Neural cell (in vitro differentiated cells): ENCODE results near the gene OSBPL1A. TPM values are rescaled to one million over a fixed set of nuclear protein-coding genes. Genes with fewer than 3 reads are reported as not detected.
A peak's percentile ranks its signal among the peaks of the same experiment; 100 is the strongest.

Experiments used
- H2AFZ ChIP-seq: fragments of 200-600, 300-800 bp; sonication (generic), shearing (Covaris generic); 2 replicates; pipeline ENCODE4 v1.6.0; 2014; ENCODE audit warnings: low read depth, mild to moderate bottlenecking, antibody characterized with exemption, low read length, moderate library complexity
- H3F3A ChIP-seq: fragments of 200-600 bp; shearing (Covaris generic); 2 replicates; pipeline ENCODE4 v1.6.1; 2016; ENCODE audit warnings: mild to moderate bottlenecking, moderate library complexity, mixed read lengths, antibody characterized with exemption, low read length; ENCODE audit not compliant: insufficient read depth, poor library complexity, severe bottlenecking
- H3K27ac ChIP-seq: fragments of 200-600, 300-800 bp; sonication (generic), shearing (Covaris generic); 2 replicates; pipeline ENCODE4 v1.5.1; 2014; ENCODE audit warnings: mild to moderate bottlenecking, low read length, moderate library complexity
- H3K27me3 ChIP-seq: fragments of 300-800, 200-600 bp; sonication (generic), shearing (Covaris generic); 2 replicates; pipeline ENCODE4 v1.6.0; 2014; ENCODE audit warnings: mild to moderate bottlenecking, low read depth, low read length, moderate library complexity; ENCODE audit not compliant: insufficient read depth
- H3K36me3 ChIP-seq: fragments of 300-800, 200-600 bp; sonication (generic), shearing (Covaris generic); 2 replicates; pipeline ENCODE4 v1.5.1; 2014; ENCODE audit warnings: mild to moderate bottlenecking, antibody characterized with exemption, low read length, moderate library complexity; ENCODE audit not compliant: insufficient read depth
- H3K4me2 ChIP-seq: fragments of 300-800, 200-600 bp; sonication (generic), shearing (Covaris generic); 2 replicates; pipeline ENCODE4 v1.6.0; 2014; ENCODE audit warnings: mild to moderate bottlenecking, low read length
- H3K4me3 ChIP-seq: fragments of 300-800, 200-600 bp; sonication (generic), shearing (Covaris generic); 2 replicates; pipeline ENCODE4 v1.5.1; 2014; ENCODE audit warnings: mild to moderate bottlenecking, low read length, moderate library complexity
- H3K79me2 ChIP-seq: fragments of 200-600 bp; shearing (Covaris generic); replicated peaks from 2 replicates; pipeline ENCODE4 v1.6.0; 2014; ENCODE audit warnings: mild to moderate bottlenecking, low read length, moderate library complexity; ENCODE audit not compliant: insufficient read depth
- H3K9ac ChIP-seq: fragments of 300-800, 200-600 bp; sonication (generic), shearing (Covaris generic); 2 replicates; pipeline ENCODE4 v1.6.1; 2016; ENCODE audit warnings: mild to moderate bottlenecking, low read length, mixed read lengths
- H3K9me2 ChIP-seq: fragments of 200-600 bp; shearing (Covaris generic); 2 replicates; pipeline ENCODE4 v1.6.1; 2016; ENCODE audit warnings: mild to moderate bottlenecking, low read length, mixed read lengths; ENCODE audit not compliant: insufficient read depth
- H3K9me3 ChIP-seq: fragments of 200-600, 300-800 bp; sonication (generic), shearing (Covaris generic); 2 replicates; pipeline ENCODE4 v1.6.1; 2016; ENCODE audit warnings: mild to moderate bottlenecking, mixed run types, low read length, moderate library complexity, mixed read lengths
- H4K20me1 ChIP-seq: fragments of 200-600 bp; shearing (Covaris generic); 2 replicates; pipeline ENCODE4 v1.6.1; 2016; ENCODE audit warnings: mild to moderate bottlenecking, mixed run types; ENCODE audit not compliant: insufficient read depth
- EP300 ChIP-seq: fragments of 450-650 bp; conservative IDR thresholded peaks from 2 replicates; pipeline ENCODE4 v1.6.1; 2014; ENCODE audit warnings: antibody characterized with exemption, mild to moderate bottlenecking, moderate library complexity; ENCODE audit not compliant: poor library complexity, severe bottlenecking
- EZH2 ChIP-seq: fragments of 200-600, 300-800 bp; shearing (Covaris generic), sonication (generic); IDR thresholded peaks from 2 replicates; pipeline ENCODE4 v1.6.1; 2014; ENCODE audit warnings: antibody characterized with exemption, low read length, borderline replicate concordance, mild to moderate bottlenecking; ENCODE audit not compliant: insufficient read depth, poor library complexity, severe bottlenecking
- MXI1 ChIP-seq: fragments of 450-650 bp; conservative IDR thresholded peaks from 2 replicates; pipeline ENCODE4 v1.6.1; 2014; ENCODE audit warnings: antibody characterized with exemption, mild to moderate bottlenecking; ENCODE audit not compliant: poor library complexity, severe bottlenecking
- POLR2AphosphoS5 ChIP-seq: IDR thresholded peaks from 2 replicates; pipeline ENCODE4 v1.6.1; 2012
- RAD21 ChIP-seq: fragments of 450-650 bp; conservative IDR thresholded peaks from 2 replicates; pipeline ENCODE4 v1.6.1; 2014; ENCODE audit warnings: antibody characterized with exemption, mild to moderate bottlenecking, moderate library complexity
- SMC3 ChIP-seq: fragments of 450-650 bp; conservative IDR thresholded peaks from 2 replicates; pipeline ENCODE4 v1.6.1; 2014; ENCODE audit warnings: antibody characterized with exemption, mild to moderate bottlenecking, moderate library complexity; ENCODE audit not compliant: poor library complexity
- TAF1 ChIP-seq: IDR thresholded peaks from 2 replicates; pipeline ENCODE4 v1.6.1; 2012; ENCODE audit warnings: low read depth
- polyA plus RNA-seq: library from polyadenylated mRNA; depleted of rRNA; stranded (reverse); fragments of >200 nt; gene quantifications from 2 replicates; pipeline ENCODE4 v1.2.3, GENCODE V29; 2014
- TF ChIP-seq, protein P1 (sequence below): fragments of 450-650 bp; IDR thresholded peaks from 2 replicates; pipeline ENCODE4 v1.5.1; 2014; ENCODE audit warnings: antibody characterized with exemption, mild to moderate bottlenecking, moderate library complexity; ENCODE audit not compliant: poor library complexity, severe bottlenecking
- TF ChIP-seq, protein P2 (sequence below): IDR thresholded peaks from 2 replicates; pipeline ENCODE4 v1.6.1; 2012; ENCODE audit warnings: borderline replicate concordance

OSBPL1A gene
- polyA plus RNA-seq, 1 donor from 2014 or later: 24.9 TPM

DNA sequence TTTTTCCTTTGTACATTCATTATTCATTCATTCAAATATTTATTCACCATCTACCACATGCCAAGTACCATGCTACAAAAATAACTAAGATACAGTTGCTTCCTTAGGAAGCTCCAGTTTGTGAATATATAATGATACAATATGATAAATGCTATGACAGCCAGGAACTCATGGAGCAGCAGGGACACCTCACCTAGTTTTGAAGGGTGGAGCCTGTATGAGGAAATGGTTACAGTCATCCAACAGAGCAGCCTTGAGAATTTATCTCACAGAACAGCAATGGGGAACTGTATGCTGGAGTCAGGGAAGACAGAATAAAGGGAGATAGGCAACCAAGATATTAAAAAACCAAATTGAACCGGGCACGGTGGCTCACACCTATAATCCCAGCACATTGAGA is 124.0 kb downstream of the OSBPL1A start:
- H3K36me3 ChIP-seq: no peaks in the 10 kb centered on the region
- H3K9me2 ChIP-seq: no peaks in the 10 kb centered on the region

DNA sequence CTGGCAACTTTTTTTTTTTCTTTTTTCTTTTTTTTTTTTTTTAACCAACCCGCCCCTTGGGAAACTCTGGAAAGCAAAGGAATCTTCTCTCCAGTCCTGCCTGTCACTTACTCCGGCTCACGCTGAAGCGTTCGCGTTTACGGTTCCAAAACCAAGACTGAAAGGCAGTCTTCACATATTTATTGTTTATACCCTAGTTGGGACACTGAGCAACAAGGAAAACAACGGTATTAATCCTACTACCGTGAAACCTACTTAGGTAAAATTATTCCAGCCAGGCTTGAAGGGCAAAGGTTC is 125.4 kb downstream of the OSBPL1A start:
- Histone ChIP-seq H3K4me3 (peak overlapping the region; percentile 96), H3K9ac (peak overlapping the region; percentile 66), H3K27me3 (no peaks in the 10 kb centered on the region), H3K27ac (no peak overlapping the region), H3K4me2 (peak overlapping the region; percentile 90), H3K36me3 (no peaks in the 10 kb centered on the region), H4K20me1 (no peaks in the 10 kb centered on the region), H3F3A (no peaks in the 10 kb centered on the region), H2AFZ (no peak overlapping the region), H3K9me3 (no peaks in the 10 kb centered on the region), H3K79me2 (peaks cover 13% of the 10 kb centered on the region), H3K9me2 (no peaks in the 10 kb centered on the region)
- no peak for TF ChIP-seq SMC3
- TF ChIP-seq RAD21: no peak
- no peak for TF ChIP-seq EP300
- TF ChIP-seq MXI1: no peak
- TF ChIP-seq TAF1: no peak
- no peak for TF ChIP-seq EZH2
- TF ChIP-seq POLR2AphosphoS5: no peak

More for the DNA sequence above, 124.0 kb downstream of the OSBPL1A start:
- Histone ChIP-seq H2AFZ (no peak overlapping the region), H3K27ac (no peak overlapping the region), H3K9me3 (no peaks in the 10 kb centered on the region), H3K79me2 (peaks cover 13% of the 10 kb centered on the region), H3K4me2 (no peak overlapping the region), H4K20me1 (no peaks in the 10 kb centered on the region), H3K27me3 (no peaks in the 10 kb centered on the region), H3K9ac (no peak overlapping the region), H3K4me3 (no peak overlapping the region), H3F3A (no peaks in the 10 kb centered on the region)
- TF ChIP-seq SMC3 (no peak), EZH2 (no peak), MXI1 (no peak), POLR2AphosphoS5 (no peak), RAD21 (no peak), EP300 (no peak), TAF1 (no peak)
- TF ChIP-seq, protein P1, sequence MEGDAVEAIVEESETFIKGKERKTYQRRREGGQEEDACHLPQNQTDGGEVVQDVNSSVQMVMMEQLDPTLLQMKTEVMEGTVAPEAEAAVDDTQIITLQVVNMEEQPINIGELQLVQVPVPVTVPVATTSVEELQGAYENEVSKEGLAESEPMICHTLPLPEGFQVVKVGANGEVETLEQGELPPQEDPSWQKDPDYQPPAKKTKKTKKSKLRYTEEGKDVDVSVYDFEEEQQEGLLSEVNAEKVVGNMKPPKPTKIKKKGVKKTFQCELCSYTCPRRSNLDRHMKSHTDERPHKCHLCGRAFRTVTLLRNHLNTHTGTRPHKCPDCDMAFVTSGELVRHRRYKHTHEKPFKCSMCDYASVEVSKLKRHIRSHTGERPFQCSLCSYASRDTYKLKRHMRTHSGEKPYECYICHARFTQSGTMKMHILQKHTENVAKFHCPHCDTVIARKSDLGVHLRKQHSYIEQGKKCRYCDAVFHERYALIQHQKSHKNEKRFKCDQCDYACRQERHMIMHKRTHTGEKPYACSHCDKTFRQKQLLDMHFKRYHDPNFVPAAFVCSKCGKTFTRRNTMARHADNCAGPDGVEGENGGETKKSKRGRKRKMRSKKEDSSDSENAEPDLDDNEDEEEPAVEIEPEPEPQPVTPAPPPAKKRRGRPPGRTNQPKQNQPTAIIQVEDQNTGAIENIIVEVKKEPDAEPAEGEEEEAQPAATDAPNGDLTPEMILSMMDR: no peak
- TF ChIP-seq, protein P2, sequence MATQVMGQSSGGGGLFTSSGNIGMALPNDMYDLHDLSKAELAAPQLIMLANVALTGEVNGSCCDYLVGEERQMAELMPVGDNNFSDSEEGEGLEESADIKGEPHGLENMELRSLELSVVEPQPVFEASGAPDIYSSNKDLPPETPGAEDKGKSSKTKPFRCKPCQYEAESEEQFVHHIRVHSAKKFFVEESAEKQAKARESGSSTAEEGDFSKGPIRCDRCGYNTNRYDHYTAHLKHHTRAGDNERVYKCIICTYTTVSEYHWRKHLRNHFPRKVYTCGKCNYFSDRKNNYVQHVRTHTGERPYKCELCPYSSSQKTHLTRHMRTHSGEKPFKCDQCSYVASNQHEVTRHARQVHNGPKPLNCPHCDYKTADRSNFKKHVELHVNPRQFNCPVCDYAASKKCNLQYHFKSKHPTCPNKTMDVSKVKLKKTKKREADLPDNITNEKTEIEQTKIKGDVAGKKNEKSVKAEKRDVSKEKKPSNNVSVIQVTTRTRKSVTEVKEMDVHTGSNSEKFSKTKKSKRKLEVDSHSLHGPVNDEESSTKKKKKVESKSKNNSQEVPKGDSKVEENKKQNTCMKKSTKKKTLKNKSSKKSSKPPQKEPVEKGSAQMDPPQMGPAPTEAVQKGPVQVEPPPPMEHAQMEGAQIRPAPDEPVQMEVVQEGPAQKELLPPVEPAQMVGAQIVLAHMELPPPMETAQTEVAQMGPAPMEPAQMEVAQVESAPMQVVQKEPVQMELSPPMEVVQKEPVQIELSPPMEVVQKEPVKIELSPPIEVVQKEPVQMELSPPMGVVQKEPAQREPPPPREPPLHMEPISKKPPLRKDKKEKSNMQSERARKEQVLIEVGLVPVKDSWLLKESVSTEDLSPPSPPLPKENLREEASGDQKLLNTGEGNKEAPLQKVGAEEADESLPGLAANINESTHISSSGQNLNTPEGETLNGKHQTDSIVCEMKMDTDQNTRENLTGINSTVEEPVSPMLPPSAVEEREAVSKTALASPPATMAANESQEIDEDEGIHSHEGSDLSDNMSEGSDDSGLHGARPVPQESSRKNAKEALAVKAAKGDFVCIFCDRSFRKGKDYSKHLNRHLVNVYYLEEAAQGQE: no peak
